Measurements from ENCODE around the gene AGR2. TPM values are rescaled to one million over a fixed set of nuclear protein-coding genes. Genes with fewer than 3 reads are reported as not detected.

AGR2 gene
- total RNA-seq, 1 experiment from 2014 or later = 378 TPM

DNA sequence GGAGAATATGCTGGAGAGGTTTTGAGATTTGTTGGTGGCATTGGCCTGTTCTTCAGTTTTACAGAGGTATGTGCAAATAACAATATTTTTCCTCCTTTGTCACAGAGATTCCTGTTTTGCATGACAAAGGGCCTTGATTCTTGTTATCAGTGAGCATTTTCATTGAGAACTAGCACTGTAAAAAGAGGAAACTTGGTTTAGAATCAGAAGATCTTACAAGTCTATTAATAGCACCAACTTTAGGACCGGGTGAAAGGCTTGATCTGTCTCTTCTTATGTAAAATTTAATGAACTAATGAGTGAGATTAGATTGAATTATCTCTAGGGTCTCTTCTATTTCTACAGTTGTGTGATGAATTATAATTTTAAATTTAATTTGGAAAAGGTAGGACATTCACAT, 25.7 kb downstream of the AGR2 start:
- intact Hi-C loops (cut with micrococcal nuclease; ENCODE audit: unreplicated experiment) = no loop called here
- Mint-ChIP-seq H3K27me3 (ENCODE audit: unreplicated experiment) (no peaks in the 10 kb centered on the region), H3K4me1 (ENCODE audit: low read depth, unreplicated experiment) (peaks cover 9% of the 10 kb centered on the region), H3K4me3 (ENCODE audit: low read depth, unreplicated experiment) (no peak overlapping the region), H3K9me3 (ENCODE audit: low read depth, unreplicated experiment) (no peaks in the 10 kb centered on the region), H3K27ac (ENCODE audit: unreplicated experiment) (no peak overlapping the region), H3K36me3 (ENCODE audit: insufficient read depth, unreplicated experiment) (no peaks in the 10 kb centered on the region)
- DNase-seq = no peak
- TF ChIP-seq CTCF (IDR thresholded peaks at IDR 0.05; ENCODE audit: unreplicated experiment) = no peak
- BruUV-seq (replicated peaks) = no TSS peak
- CTCF ChIA-PET = no interaction called here

DNA sequence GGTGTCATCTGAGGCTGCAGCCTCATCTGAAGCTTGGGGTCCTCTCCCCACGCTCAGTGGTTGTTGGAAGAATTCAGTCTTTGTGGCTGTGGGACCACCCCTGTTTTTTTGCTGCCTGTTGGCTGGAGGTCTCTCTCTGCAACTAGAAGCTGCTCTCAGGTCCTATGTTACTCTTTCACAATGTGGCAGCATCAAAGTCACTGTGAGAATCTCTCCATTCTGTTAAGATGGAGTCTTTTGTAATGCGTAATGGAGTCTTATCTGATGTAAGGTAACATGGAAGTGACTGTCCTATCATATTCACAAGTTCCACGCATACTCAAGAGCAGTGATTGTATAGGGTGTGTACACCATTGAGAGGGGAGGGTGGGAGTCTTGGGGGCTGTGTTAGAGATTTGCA, 26.3 kb downstream of the AGR2 start:
- H3K9me3 Mint-ChIP-seq (ENCODE audit: low read depth, unreplicated experiment) = no peaks in the 10 kb centered on the region
- H3K4me3 Mint-ChIP-seq (ENCODE audit: low read depth, unreplicated experiment) = no peak overlapping the region
- H3K36me3 Mint-ChIP-seq (ENCODE audit: insufficient read depth, unreplicated experiment) = no peaks in the 10 kb centered on the region
- no peak for TF ChIP-seq CTCF (IDR thresholded peaks at IDR 0.05; ENCODE audit: unreplicated experiment)
- peaks cover 9% of the 10 kb centered on the region for H3K4me1 Mint-ChIP-seq (ENCODE audit: low read depth, unreplicated experiment)
- CTCF ChIA-PET = no interaction called here
- no TSS peak for BruUV-seq (replicated peaks)
- H3K27me3 Mint-ChIP-seq (ENCODE audit: unreplicated experiment) = no peaks in the 10 kb centered on the region
- DNase-seq = no peak
- no peak overlapping the region for H3K27ac Mint-ChIP-seq (ENCODE audit: unreplicated experiment)
- intact Hi-C loops (cut with micrococcal nuclease; ENCODE audit: unreplicated experiment) = no loop called here

DNA sequence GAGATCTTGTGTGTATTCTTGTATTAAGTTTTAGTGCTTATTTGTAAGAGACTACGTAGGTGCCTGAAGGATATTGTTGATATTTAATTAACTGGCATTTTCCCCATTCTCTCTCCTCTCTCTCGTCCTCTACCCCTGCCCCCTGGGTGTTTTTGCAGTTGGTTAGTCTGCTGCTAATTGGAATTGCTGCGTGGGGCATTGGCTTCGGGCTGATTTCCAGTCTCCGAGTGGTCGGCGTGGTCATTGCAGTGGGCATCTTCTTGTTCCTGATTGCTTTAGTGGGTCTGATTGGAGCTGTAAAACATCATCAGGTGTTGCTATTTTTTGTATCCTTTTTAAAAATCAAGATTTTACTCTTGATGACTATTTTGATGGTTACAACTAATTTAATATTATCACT, 28.7 kb downstream of the AGR2 start:
- intact Hi-C loops (cut with micrococcal nuclease; ENCODE audit: unreplicated experiment) = no loop called here
- Mint-ChIP-seq H3K4me3 (ENCODE audit: low read depth, unreplicated experiment) (no peak overlapping the region), H3K9me3 (ENCODE audit: low read depth, unreplicated experiment) (no peaks in the 10 kb centered on the region), H3K27me3 (ENCODE audit: unreplicated experiment) (no peaks in the 10 kb centered on the region), H3K36me3 (ENCODE audit: insufficient read depth, unreplicated experiment) (no peaks in the 10 kb centered on the region), H3K4me1 (ENCODE audit: low read depth, unreplicated experiment) (peaks cover 9% of the 10 kb centered on the region), H3K27ac (ENCODE audit: unreplicated experiment) (no peak overlapping the region)
- DNase-seq = no peak
- BruUV-seq (replicated peaks) = no TSS peak
- CTCF ChIA-PET = no interaction called here
- no peak for TF ChIP-seq CTCF (IDR thresholded peaks at IDR 0.05; ENCODE audit: unreplicated experiment)

- Mint-ChIP-seq H3K36me3 (ENCODE audit: insufficient read depth, unreplicated experiment) (no peaks in the 10 kb centered on the region), H3K9me3 (ENCODE audit: low read depth, unreplicated experiment) (no peaks in the 10 kb centered on the region), H3K4me1 (ENCODE audit: low read depth, unreplicated experiment) (peaks cover 16% of the 10 kb centered on the region), H3K27ac (ENCODE audit: unreplicated experiment) (no peak overlapping the region), H3K27me3 (ENCODE audit: unreplicated experiment) (no peaks in the 10 kb centered on the region), H3K4me3 (ENCODE audit: low read depth, unreplicated experiment) (no peak overlapping the region)
- no peak for TF ChIP-seq CTCF (IDR thresholded peaks at IDR 0.05; ENCODE audit: unreplicated experiment)
- no peak for DNase-seq
- CTCF ChIA-PET = interaction anchor here (0.7 kb wide), 1 partner anchor 111 kb away, joined by 3 read pairs; no protein-coding TSS in a partner anchor
- BruUV-seq (replicated peaks) = no TSS peak
- intact Hi-C loops (cut with micrococcal nuclease; ENCODE audit: unreplicated experiment) = no loop called here
Measured at GRCh38 chr7:16774986-16775385, 29.8 kb downstream of the AGR2 start.
